Measurements from ENCODE around the gene DRD2.

DRD2 gene

DNA sequence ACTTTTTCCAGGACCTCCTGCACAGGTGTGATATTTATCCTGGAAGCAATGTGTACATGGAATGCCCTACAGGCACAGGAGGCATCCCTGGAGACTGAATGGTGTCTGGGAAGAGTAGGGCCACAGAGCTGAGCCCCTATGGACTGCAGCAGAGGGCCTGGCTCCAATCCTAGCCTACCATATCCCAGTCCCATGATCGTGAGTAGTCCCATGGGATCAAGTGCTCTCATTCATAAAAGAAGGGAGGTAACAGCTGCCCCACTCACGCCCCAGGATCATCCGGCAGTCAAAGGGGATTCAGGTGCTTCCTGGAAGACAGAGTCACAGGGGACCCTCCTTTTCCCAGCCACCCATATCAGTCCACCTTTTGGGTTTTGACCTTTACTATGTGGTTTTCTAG, 63.7 kb downstream of the DRD2 start:
- H3K9me3 ChIP-seq (ENCODE audit: control insufficient read depth, insufficient read depth, low read depth, low read length), result no peaks in the 10 kb centered on the region
- ChIA-PET POLR2A (no interaction called here), CTCF (no interaction called here)
- no peak overlapping the region for H3K27ac ChIP-seq (ENCODE audit: extremely low read depth, low read depth, low read length)
- H3K4me1 ChIP-seq (ENCODE audit: control insufficient read depth, insufficient read depth, low read length), result no peaks in the 10 kb centered on the region
- H3K36me3 ChIP-seq (ENCODE audit: control insufficient read depth in 2 of 2, insufficient read depth in 1 of 2, low read length in 2 of 2), result no peaks in the 10 kb centered on the region
- no peak overlapping the region for H3K4me3 ChIP-seq (ENCODE audit: low read depth, low read length)
- no peak for TF ChIP-seq HOXA7 (CRISPR knock-in tag; IDR thresholded peaks at IDR 0.05; ENCODE audit: borderline replicate concordance)
- no peak for TF ChIP-seq YY1 (tag by site-specific recombination; IDR thresholded peaks at IDR 0.05)
- TF ChIP-seq, protein P1, sequence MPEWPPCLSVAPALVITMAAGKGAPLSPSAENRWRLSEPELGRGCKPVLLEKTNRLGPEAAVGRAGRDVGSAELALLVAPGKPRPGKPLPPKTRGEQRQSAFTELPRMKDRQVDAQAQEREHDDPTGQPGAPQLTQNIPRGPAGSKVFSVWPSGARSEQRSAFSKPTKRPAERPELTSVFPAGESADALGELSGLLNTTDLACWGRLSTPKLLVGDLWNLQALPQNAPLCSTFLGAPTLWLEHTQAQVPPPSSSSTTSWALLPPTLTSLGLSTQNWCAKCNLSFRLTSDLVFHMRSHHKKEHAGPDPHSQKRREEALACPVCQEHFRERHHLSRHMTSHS (tag by site-specific recombination; IDR thresholded peaks at IDR 0.05), result no peak
- TF ChIP-seq ZNF138 (tag by site-specific recombination; IDR thresholded peaks at IDR 0.05; ENCODE audit: borderline replicate concordance), result no peak
- TF ChIP-seq, protein P2, sequence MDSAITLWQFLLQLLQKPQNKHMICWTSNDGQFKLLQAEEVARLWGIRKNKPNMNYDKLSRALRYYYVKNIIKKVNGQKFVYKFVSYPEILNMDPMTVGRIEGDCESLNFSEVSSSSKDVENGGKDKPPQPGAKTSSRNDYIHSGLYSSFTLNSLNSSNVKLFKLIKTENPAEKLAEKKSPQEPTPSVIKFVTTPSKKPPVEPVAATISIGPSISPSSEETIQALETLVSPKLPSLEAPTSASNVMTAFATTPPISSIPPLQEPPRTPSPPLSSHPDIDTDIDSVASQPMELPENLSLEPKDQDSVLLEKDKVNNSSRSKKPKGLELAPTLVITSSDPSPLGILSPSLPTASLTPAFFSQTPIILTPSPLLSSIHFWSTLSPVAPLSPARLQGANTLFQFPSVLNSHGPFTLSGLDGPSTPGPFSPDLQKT (IDR thresholded peaks at IDR 0.05; ENCODE audit: borderline replicate concordance, low read depth, low read length), result no peak
- no peak for TF ChIP-seq ZNF792 (tag by site-specific recombination; IDR thresholded peaks at IDR 0.05)
- TF ChIP-seq ZNF354C (tag by site-specific recombination; IDR thresholded peaks at IDR 0.05; ENCODE audit: borderline replicate concordance, low read depth), result no peak
- TF ChIP-seq MEIS1 (CRISPR knock-in tag; IDR thresholded peaks at IDR 0.05; ENCODE audit: borderline replicate concordance), result no peak
- no peak for TF ChIP-seq WT1 (tag by site-specific recombination; IDR thresholded peaks at IDR 0.05)
- TF ChIP-seq ZNF558 (tag by site-specific recombination; IDR thresholded peaks at IDR 0.05), result no peak

DNA sequence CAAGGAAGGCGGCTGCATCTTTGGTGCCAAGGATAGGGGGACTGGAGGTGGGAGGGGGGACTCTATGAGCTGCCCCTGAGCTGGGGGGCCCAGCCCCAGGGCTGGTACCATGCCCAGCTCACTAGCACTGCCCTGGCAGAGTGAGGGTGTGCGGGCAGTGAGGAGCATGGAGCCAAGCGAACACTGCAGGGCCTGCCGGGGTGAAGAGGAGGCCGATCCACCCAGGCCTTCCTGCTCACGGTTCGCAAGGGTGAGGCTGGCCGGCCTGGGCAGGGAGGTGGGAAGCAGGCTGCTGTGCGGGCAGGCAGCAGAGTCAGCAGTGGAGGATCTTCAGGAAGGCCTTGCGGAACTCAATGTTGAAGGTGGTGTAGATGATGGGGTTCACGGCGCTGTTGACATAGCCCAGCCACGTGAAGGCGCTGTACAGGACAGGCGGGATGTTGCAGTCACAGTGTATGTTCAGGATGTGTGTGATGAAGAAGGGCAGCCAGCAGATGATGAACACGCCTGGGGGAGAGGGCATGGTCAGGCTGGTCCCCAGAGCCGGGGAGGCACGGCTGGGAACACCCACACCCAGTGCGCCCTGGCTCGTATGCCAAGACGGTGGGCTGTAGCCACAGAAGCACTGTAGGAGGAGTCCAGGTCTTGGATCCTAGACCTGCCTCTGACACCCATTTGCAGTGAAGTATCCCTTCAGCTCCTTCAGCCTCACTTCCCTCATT, 64.6 kb downstream of the DRD2 start:
- no peak overlapping the region for H3K4me3 ChIP-seq (ENCODE audit: low read depth, low read length)
- no peaks in the 10 kb centered on the region for H3K4me1 ChIP-seq (ENCODE audit: control insufficient read depth, insufficient read depth, low read length)
- ChIA-PET CTCF (no interaction called here), POLR2A (no interaction called here)
- TF ChIP-seq, protein P3, sequence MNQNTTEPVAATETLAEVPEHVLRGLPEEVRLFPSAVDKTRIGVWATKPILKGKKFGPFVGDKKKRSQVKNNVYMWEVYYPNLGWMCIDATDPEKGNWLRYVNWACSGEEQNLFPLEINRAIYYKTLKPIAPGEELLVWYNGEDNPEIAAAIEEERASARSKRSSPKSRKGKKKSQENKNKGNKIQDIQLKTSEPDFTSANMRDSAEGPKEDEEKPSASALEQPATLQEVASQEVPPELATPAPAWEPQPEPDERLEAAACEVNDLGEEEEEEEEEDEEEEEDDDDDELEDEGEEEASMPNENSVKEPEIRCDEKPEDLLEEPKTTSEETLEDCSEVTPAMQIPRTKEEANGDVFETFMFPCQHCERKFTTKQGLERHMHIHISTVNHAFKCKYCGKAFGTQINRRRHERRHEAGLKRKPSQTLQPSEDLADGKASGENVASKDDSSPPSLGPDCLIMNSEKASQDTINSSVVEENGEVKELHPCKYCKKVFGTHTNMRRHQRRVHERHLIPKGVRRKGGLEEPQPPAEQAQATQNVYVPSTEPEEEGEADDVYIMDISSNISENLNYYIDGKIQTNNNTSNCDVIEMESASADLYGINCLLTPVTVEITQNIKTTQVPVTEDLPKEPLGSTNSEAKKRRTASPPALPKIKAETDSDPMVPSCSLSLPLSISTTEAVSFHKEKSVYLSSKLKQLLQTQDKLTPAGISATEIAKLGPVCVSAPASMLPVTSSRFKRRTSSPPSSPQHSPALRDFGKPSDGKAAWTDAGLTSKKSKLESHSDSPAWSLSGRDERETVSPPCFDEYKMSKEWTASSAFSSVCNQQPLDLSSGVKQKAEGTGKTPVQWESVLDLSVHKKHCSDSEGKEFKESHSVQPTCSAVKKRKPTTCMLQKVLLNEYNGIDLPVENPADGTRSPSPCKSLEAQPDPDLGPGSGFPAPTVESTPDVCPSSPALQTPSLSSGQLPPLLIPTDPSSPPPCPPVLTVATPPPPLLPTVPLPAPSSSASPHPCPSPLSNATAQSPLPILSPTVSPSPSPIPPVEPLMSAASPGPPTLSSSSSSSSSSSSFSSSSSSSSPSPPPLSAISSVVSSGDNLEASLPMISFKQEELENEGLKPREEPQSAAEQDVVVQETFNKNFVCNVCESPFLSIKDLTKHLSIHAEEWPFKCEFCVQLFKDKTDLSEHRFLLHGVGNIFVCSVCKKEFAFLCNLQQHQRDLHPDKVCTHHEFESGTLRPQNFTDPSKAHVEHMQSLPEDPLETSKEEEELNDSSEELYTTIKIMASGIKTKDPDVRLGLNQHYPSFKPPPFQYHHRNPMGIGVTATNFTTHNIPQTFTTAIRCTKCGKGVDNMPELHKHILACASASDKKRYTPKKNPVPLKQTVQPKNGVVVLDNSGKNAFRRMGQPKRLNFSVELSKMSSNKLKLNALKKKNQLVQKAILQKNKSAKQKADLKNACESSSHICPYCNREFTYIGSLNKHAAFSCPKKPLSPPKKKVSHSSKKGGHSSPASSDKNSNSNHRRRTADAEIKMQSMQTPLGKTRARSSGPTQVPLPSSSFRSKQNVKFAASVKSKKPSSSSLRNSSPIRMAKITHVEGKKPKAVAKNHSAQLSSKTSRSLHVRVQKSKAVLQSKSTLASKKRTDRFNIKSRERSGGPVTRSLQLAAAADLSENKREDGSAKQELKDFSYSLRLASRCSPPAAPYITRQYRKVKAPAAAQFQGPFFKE (tag by site-specific recombination; IDR thresholded peaks at IDR 0.05; ENCODE audit: borderline replicate concordance), result no peak
- TF ChIP-seq SCRT1 (tag by site-specific recombination; IDR thresholded peaks at IDR 0.05; ENCODE audit: borderline replicate concordance), result no peak
- TF ChIP-seq TCF7L2 (IDR thresholded peaks at IDR 0.05; ENCODE audit: borderline replicate concordance, low read depth, low read length), result no peak
- TF ChIP-seq GFI1B (tag by site-specific recombination; IDR thresholded peaks at IDR 0.05), result no peak
- no peak for TF ChIP-seq ZNF768 (tag by site-specific recombination; IDR thresholded peaks at IDR 0.05)
- TF ChIP-seq SP7 (tag by site-specific recombination; IDR thresholded peaks at IDR 0.05), result no peak
- no peak for TF ChIP-seq KLF1 (tag by site-specific recombination; IDR thresholded peaks at IDR 0.05)
- TF ChIP-seq ZFHX2 (tag by site-specific recombination; conservative IDR thresholded peaks at IDR 0.05), result no peak
- no peak for TF ChIP-seq ZNF561 (tag by site-specific recombination; IDR thresholded peaks at IDR 0.05; ENCODE audit: borderline replicate concordance)
- no peak for TF ChIP-seq ZNF394 (tag by site-specific recombination; IDR thresholded peaks at IDR 0.05; ENCODE audit: borderline replicate concordance)
- no peak for TF ChIP-seq ZNF701 (tag by site-specific recombination; IDR thresholded peaks at IDR 0.05)
- TF ChIP-seq ZNF548 (tag by site-specific recombination; IDR thresholded peaks at IDR 0.05), result no peak
- no peak for TF ChIP-seq ZNF121 (tag by site-specific recombination; IDR thresholded peaks at IDR 0.05)
- no peak for TF ChIP-seq ZNF624 (tag by site-specific recombination; IDR thresholded peaks at IDR 0.05)
- TF ChIP-seq ZNF610 (tag by site-specific recombination; IDR thresholded peaks at IDR 0.05; ENCODE audit: borderline replicate concordance), result no peak
- no peak for TF ChIP-seq ZNF555 (tag by site-specific recombination; conservative IDR thresholded peaks at IDR 0.05)
- no peak for TF ChIP-seq ZNF843 (tag by site-specific recombination; IDR thresholded peaks at IDR 0.05)
- H3K27ac ChIP-seq (ENCODE audit: extremely low read depth, low read depth, low read length), result no peak overlapping the region
- no peaks in the 10 kb centered on the region for H3K36me3 ChIP-seq (ENCODE audit: control insufficient read depth in 2 of 2, insufficient read depth in 1 of 2, low read length in 2 of 2)
- no peaks in the 10 kb centered on the region for H3K9me3 ChIP-seq (ENCODE audit: control insufficient read depth, insufficient read depth, low read depth, low read length)

All from HEK293 (cell line).